GM19438 (cell line): ENCODE measurements around the gene ATP2A2.
"Not testable (repeated sequence)": the region's sequence is repeated elsewhere in the genome, so short reads cannot be mapped to it uniquely, and the experiment has no call there.

Source experiments
- ATAC-seq: cut with Tn5 transposase; IDR thresholded peaks from one replicate; pipeline ENCODE4 v1.9.1; 2021; ENCODE audit warnings: low read depth; ENCODE audit not compliant: unreplicated experiment

ATP2A2 gene

GRCh38 chr12:110339184-110339952 is 58.3 kb downstream of the ATP2A2 start:
- ATAC-seq, result no peak

GRCh38 chr12:110340261-110340660 is 59.2 kb downstream of the ATP2A2 start:
- ATAC-seq, result not testable (repeated sequence)

- ATAC-seq, result no peak
Observed at GRCh38 chr12:110340706-110341105, 59.7 kb downstream of the ATP2A2 start.

GRCh38 chr12:110342157-110342556 is 61.1 kb downstream of the ATP2A2 start:
- no peak for ATAC-seq

GRCh38 chr12:110343114-110343513 is 62.1 kb downstream of the ATP2A2 start:
- ATAC-seq, result no peak

GRCh38 chr12:110343736-110344555 is 62.9 kb downstream of the ATP2A2 start:
- ATAC-seq, result no peak

- ATAC-seq, result no peak
Observed at GRCh38 chr12:110344657-110345056, 63.6 kb downstream of the ATP2A2 start.

- no peak for ATAC-seq
Observed at GRCh38 chr12:110345176-110345661, 64.2 kb downstream of the ATP2A2 start.

- ATAC-seq, result no peak
Observed at GRCh38 chr12:110345963-110346362, 64.9 kb downstream of the ATP2A2 start.

GRCh38 chr12:110347767-110348166 is 66.7 kb downstream of the ATP2A2 start:
- no peak for ATAC-seq

- no peak for ATAC-seq
Observed at GRCh38 chr12:110348431-110349059, 67.5 kb downstream of the ATP2A2 start.

GRCh38 chr12:110349096-110349495 is 68.0 kb downstream of the ATP2A2 start:
- no peak for ATAC-seq

GRCh38 chr12:110349514-110350151 is 68.6 kb downstream of the ATP2A2 start:
- ATAC-seq, result no peak

GRCh38 chr12:110351119-110351518 is 70.1 kb downstream of the ATP2A2 start:
- ATAC-seq, result no peak

GRCh38 chr12:110352401-110352800 is 71.4 kb downstream of the ATP2A2 start:
- ATAC-seq, result no peak

- ATAC-seq, result no peak
Observed at GRCh38 chr12:110353211-110353965, 72.3 kb downstream of the ATP2A2 start.

GRCh38 chr12:110354172-110354780 is 73.2 kb downstream of the ATP2A2 start:
- ATAC-seq, result no peak

GRCh38 chr12:110355073-110355472 is 74.0 kb downstream of the ATP2A2 start:
- ATAC-seq, result no peak

GRCh38 chr12:110358384-110359097 is 77.5 kb downstream of the ATP2A2 start:
- ATAC-seq, result not testable (repeated sequence)
